Measurements from ENCODE around the gene AGPS. TPM values are rescaled to one million over a fixed set of nuclear protein-coding genes. Genes with fewer than 3 reads are reported as not detected.
A peak's percentile ranks its signal among the peaks of the same experiment; 100 is the strongest.

The AGPS gene
- total RNA-seq, 2 experiments from 2014 or later: 55.7 to 58.9 TPM

DNA sequence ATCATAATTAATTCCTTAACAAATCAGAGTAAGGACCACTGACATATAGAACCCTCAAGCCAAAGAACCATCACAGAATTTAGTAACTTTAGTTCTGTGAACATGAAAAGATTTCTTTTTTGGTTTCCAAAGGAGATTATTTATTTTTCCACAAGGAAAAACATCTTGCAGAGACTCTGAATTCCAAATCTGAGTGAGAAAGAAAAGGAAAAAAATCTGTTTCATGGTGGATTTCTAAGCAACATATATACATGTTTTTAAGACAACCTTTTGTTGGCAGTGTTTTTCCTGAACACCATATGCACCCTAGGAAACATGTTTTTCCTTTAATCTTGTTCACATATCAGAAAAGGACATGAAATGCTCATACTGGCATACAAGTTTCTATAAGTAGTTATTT lies 149.8 kb downstream of the AGPS start:
- H3K27me3 Mint-ChIP-seq: no peaks in the 10 kb centered on the region
- no peak overlapping the region for H3K4me3 Mint-ChIP-seq
- peaks cover 5% of the 10 kb centered on the region for H3K36me3 Mint-ChIP-seq (ENCODE audit: low read depth)
- TF ChIP-seq, protein P1, sequence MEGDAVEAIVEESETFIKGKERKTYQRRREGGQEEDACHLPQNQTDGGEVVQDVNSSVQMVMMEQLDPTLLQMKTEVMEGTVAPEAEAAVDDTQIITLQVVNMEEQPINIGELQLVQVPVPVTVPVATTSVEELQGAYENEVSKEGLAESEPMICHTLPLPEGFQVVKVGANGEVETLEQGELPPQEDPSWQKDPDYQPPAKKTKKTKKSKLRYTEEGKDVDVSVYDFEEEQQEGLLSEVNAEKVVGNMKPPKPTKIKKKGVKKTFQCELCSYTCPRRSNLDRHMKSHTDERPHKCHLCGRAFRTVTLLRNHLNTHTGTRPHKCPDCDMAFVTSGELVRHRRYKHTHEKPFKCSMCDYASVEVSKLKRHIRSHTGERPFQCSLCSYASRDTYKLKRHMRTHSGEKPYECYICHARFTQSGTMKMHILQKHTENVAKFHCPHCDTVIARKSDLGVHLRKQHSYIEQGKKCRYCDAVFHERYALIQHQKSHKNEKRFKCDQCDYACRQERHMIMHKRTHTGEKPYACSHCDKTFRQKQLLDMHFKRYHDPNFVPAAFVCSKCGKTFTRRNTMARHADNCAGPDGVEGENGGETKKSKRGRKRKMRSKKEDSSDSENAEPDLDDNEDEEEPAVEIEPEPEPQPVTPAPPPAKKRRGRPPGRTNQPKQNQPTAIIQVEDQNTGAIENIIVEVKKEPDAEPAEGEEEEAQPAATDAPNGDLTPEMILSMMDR (IDR thresholded peaks at IDR 0.05): no peak
- no peak for ATAC-seq
- H3K4me1 Mint-ChIP-seq (ENCODE audit: low read depth): peaks cover 4% of the 10 kb centered on the region
- no peak for DNase-seq
- no peak overlapping the region for H3K27ac Mint-ChIP-seq
- intact Hi-C loops (cut with micrococcal nuclease): no loop called here
- H3K9me3 Mint-ChIP-seq: peaks cover 3% of the 10 kb centered on the region
- CTCF ChIA-PET: interaction anchor here (1.3 to 2.0 kb wide), 2 partner anchors 10 to 207 kb away, joined by 6 read pairs; no protein-coding TSS in a partner anchor
- POLR2A ChIA-PET: no interaction called here

DNA sequence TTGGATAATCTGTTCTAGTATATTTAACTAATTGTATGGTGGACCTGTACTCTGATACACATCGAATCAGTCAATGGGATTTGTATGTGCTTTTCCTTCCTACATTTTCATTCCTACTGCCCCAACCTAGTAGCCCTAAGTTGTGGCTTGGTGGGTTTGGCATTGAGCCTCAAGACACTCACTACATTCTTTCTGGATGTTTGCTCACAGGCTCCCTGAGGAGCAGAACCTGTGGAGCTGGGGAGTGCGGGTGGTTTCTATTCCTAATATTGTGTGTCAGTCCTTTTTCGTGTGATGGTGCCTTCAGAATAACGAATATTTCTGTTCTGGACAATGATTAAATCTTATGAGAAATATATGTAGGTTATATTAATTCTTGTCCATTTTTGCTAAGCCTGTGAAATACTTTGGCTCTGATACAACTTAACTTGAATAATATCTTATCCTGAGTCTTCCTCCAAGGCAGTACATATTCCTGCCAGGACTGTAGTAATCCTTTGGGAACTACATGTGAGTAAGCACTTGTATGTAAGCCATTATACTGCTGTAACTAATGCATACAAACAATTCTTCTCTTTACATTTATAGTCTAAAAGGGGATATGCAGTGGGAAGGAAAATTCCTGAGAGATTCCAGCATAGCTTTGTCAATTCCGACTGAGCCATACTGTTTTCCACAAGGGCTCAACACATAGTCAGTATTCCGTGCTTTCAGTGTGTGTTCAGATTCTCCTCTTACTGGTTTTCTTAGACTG lies 150.6 kb downstream of the AGPS start:
- ChIA-PET POLR2A (no interaction called here), CTCF (no interaction called here)
- no peak overlapping the region for H3K4me3 Mint-ChIP-seq
- DNase-seq (no peak), ATAC-seq (no peak)
- H3K4me1 Mint-ChIP-seq (ENCODE audit: low read depth): peaks cover 5% of the 10 kb centered on the region
- no peaks in the 10 kb centered on the region for H3K27me3 Mint-ChIP-seq
- intact Hi-C loops (cut with micrococcal nuclease): no loop called here
- no peak overlapping the region for H3K27ac Mint-ChIP-seq
- H3K9me3 Mint-ChIP-seq: peaks cover 3% of the 10 kb centered on the region
- H3K36me3 Mint-ChIP-seq (ENCODE audit: low read depth): peaks cover 5% of the 10 kb centered on the region
- TF ChIP-seq, protein P1 (IDR thresholded peaks at IDR 0.05): no peak

DNA sequence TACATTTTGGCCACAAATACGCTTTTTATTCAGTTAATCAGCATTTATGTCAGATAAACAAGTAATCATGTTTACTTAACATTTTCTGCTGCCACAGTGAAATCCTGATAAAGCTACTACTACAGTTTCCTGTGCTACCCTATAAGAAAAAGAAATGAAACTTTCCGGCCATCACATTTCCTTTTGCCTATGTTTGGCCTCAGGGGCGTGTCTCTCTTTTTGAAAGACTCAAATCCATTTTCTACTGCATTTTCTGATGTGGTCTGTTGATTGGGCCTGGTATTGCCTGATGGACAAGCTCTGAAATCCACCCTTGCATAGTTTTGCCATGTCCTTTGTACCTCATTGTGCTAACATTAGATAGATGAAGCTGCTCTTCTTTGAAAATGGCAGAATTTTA lies 152.6 kb downstream of the AGPS start:
- TF ChIP-seq, protein P1 (IDR thresholded peaks at IDR 0.05): no peak
- intact Hi-C loops (cut with micrococcal nuclease): no loop called here
- H3K4me1 Mint-ChIP-seq (ENCODE audit: low read depth): peaks cover 5% of the 10 kb centered on the region
- no peaks in the 10 kb centered on the region for H3K27me3 Mint-ChIP-seq
- peaks cover 3% of the 10 kb centered on the region for H3K9me3 Mint-ChIP-seq
- no peak overlapping the region for H3K4me3 Mint-ChIP-seq
- H3K36me3 Mint-ChIP-seq (ENCODE audit: low read depth): peaks cover 5% of the 10 kb centered on the region
- no peak for DNase-seq
- H3K27ac Mint-ChIP-seq: no peak overlapping the region
- ChIA-PET POLR2A (no interaction called here), CTCF (no interaction called here)
- ATAC-seq: no peak

DNA sequence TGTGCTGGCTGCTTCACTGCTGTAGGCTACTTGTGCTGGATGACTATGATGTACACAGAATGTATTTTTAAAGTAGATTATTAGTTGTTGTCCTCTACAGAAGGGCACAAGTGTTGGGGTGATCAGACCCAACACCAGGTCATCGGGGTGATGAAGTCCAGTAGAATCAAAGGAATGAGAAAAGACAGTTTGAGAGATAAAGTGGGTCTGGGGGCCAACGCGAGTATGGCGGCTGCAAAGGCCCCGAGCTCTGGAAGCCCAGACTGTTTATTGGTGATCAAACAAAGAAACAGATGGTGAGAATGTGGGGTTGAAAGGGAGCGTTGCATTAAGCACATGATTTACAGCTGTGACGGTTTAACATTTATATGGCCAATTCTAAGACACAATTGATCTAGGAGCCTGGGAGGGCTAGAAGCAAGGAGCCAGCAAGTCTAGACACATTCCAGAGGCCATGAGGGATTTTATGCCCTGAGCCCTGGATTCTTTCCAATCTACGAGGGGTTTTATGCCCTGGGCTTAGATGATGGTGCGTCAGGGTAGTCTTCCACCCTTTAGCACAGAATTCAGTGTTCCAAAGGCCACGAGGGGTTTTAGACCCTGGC lies 153.5 kb downstream of the AGPS start:
- POLR2A ChIA-PET: no interaction called here
- H3K9me3 Mint-ChIP-seq: peaks cover 3% of the 10 kb centered on the region
- TF ChIP-seq, protein P1 (IDR thresholded peaks at IDR 0.05): no peak
- no peak for ATAC-seq
- no peak overlapping the region for H3K27ac Mint-ChIP-seq
- CTCF ChIA-PET: interaction anchor here (1.4 kb wide), 1 partner anchor 213 kb away, joined by 3 read pairs; no protein-coding TSS in a partner anchor
- no peak for DNase-seq
- peaks cover 5% of the 10 kb centered on the region for H3K36me3 Mint-ChIP-seq (ENCODE audit: low read depth)
- intact Hi-C loops (cut with micrococcal nuclease): no loop called here
- no peaks in the 10 kb centered on the region for H3K27me3 Mint-ChIP-seq
- H3K4me3 Mint-ChIP-seq: no peak overlapping the region
- peaks cover 5% of the 10 kb centered on the region for H3K4me1 Mint-ChIP-seq (ENCODE audit: low read depth)

DNA sequence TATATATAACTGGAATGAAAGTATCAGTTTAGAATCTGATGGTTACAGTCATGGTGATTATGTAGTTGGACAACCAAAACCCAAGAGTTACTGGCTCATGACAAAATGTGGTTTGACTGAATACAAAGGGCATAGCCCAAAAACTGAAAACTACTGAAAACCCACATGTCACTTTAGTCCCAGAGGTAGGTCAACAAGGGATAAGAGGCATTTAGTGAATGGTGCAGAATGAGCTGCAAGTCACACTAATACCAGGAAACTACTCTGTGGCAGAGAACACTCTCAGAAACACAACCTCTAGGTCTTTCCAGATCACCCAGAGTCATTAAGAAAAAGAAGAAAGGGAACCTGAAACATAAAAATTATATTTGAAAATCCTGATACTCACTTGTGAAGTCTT lies 154.5 kb downstream of the AGPS start:
- H3K36me3 Mint-ChIP-seq (ENCODE audit: low read depth): peaks cover 5% of the 10 kb centered on the region
- no peak overlapping the region for H3K4me3 Mint-ChIP-seq
- TF ChIP-seq, protein P1 (IDR thresholded peaks at IDR 0.05): no peak
- peak; percentile 68 for ATAC-seq
- H3K4me1 Mint-ChIP-seq (ENCODE audit: low read depth): peaks cover 7% of the 10 kb centered on the region
- H3K9me3 Mint-ChIP-seq: peaks cover 3% of the 10 kb centered on the region
- CTCF ChIA-PET: interaction anchor here (1.4 kb wide), 1 partner anchor 214 kb away, joined by 3 read pairs; no protein-coding TSS in a partner anchor
- no peak overlapping the region for H3K27ac Mint-ChIP-seq
- no peak for DNase-seq
- H3K27me3 Mint-ChIP-seq: no peaks in the 10 kb centered on the region
- intact Hi-C loops (cut with micrococcal nuclease): no loop called here
- POLR2A ChIA-PET: interaction anchor here (0.9 kb wide), 1 partner anchor 16 kb away, joined by 4 read pairs; no protein-coding TSS in a partner anchor
